Ammon's horn (tissue), 1 donor: Measurements from ENCODE around the gene LRFN5.
"Not testable (repeated sequence)": the region's sequence is repeated elsewhere in the genome, so short reads cannot be mapped to it uniquely, and the experiment has no call there.

ENCODE experiments used
- DNase-seq: peaks from one replicate; pipeline ENCODE4 v3.0.0-alpha.2; 2016; ENCODE audit warnings: low spot score

Gene LRFN5

DNA sequence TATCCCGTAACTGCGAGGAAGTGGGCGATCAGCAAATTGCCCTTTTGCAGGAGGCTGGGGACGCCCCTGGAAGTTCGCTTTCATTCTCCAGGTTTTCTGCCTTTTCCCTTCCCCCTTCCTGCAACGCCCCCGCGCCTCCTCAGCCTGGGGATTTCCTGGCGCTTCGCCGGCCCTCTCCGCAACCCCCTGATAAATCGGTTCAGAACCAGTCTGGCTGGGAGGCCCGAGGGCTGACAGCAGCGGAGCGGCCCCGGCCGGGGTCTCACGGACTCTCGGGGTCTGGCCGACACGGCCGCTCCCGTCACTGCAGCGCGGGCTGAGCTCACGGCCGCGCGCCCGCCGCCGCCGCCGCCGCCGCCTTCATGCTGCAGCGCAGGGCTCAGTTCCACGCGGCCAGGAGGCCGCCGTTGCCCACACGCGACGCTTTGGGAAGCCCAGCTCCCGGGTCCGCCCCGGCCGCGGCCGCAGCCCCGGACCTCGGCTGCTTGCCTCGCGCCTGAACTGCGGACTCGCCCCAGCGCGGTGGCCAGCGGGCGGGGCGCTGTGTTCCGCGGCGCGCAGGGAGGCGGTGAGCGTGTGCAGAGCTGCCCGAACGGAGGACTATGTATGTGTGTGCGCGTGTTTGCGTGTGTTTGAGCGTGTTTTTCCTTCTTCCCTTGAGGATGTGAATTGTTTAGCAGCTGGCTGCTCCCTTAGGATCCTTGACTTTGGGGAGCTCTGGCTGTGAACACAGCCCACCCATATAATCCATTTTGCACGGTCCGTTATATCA is at the start of gene LRFN5:
Gene LRFN5, plus strand, starts transcription at position 345 of the 772 bp plus-strand sequence.
- DNase-seq = peak; percentile 49

GRCh38 chr14:41558490-41558889 is 48.2 kb upstream of the LRFN5 start:
- no peak for DNase-seq

GRCh38 chr14:41566864-41567263 is 39.8 kb upstream of the LRFN5 start:
- DNase-seq = not testable (repeated sequence)

DNA sequence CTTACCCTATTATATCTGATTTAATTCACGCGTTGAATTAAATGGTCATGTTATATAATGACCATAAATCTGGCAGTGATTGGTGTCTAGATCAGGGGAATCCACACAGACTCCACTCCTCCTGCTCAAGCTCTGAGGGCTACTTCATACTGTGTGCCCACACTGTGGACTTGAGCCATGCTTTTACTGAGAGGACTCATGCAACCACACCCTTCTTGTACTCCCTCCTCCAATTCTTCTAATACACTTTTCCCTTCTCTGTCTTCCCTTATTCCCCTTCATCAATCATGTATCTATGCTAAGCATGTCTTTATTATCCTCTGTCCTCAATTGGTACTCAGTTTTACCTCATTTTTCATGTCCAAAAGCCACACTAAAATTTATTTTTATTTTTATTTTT is 37.7 kb upstream of the LRFN5 start:
- DNase-seq = no peak

DNA sequence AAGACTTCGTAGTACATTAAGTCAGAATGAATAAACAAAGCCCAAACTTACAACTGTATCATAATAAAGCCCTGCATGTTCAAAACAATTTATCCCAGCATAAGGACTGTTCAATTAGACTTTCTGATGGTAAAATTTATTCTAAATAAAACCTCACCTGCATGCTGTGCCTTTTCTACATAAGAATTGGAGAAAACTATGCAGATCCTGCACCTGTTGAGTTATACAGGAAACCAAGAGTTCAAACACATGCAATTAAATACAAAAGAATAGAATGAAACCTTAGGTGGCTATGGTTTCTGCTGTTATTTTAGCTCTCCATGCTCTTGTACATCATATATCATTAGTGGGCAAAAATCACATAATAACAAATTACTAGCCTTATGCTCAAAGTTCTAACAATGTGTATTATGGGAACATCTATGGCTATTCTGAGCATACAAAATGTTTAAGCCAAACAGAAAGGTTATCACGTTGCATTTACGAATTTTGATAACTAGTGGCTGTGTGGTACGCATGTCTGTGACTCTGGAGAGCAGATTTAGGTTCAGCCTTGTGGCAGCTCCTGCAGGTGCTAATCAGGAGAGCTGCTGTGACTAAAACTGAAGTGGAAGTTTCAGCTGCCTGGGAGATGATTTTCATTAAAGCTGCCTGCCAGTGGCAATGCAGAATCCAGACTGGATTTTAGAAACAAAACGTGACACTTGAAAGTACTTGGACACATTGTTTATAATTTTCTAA is 36.1 kb upstream of the LRFN5 start:
- DNase-seq = no peak

GRCh38 chr14:41586237-41586636 is 20.4 kb upstream of the LRFN5 start:
- no peak for DNase-seq

DNA sequence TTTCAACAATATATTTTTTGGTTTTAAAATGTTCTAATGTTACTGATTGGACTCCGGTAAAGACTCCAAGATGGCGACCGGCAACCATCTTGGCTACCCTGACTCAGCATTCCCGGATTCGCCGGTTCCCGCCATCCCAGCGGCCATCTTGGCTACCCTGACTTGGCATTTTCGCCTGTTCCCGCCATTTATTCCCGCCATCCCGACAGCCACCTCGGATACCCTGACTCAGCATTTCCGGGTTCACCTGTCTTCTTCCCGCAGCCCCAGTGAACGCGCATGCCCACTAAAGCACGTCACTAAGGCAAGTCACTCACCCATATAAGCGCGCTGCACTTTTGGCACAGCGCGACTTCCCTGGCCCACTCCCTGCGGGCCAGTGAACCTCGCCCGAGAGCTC is 9.0 kb upstream of the LRFN5 start:
- no peak for DNase-seq

DNA sequence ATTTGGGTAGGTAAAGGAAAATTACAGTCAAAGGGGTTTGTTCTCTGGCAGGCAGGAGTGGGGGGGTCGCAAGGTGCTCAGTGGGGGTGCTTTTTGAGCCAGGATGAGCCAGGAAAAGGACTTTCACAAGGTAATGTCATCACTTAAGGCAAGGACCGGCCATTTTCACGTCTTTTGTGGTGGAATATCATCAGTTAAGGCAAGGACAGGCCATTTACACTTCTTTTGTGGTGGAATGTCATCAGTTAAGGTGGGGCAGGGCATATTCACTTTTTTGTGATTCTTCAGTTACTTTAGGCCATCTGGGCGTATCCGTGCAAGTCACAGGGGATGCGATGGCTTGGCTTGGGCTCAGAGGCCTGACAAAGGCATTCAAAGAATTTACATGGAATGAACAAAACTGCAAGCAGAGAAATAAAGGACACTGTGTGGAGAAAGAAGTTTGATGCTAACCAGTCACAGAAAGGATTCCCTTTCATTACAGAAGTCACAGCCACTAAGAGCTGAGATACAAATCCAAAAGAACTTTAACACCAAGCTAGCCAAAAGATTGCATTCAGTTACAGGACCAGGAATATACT is 6.8 kb upstream of the LRFN5 start:
- DNase-seq = not testable (repeated sequence)

DNA sequence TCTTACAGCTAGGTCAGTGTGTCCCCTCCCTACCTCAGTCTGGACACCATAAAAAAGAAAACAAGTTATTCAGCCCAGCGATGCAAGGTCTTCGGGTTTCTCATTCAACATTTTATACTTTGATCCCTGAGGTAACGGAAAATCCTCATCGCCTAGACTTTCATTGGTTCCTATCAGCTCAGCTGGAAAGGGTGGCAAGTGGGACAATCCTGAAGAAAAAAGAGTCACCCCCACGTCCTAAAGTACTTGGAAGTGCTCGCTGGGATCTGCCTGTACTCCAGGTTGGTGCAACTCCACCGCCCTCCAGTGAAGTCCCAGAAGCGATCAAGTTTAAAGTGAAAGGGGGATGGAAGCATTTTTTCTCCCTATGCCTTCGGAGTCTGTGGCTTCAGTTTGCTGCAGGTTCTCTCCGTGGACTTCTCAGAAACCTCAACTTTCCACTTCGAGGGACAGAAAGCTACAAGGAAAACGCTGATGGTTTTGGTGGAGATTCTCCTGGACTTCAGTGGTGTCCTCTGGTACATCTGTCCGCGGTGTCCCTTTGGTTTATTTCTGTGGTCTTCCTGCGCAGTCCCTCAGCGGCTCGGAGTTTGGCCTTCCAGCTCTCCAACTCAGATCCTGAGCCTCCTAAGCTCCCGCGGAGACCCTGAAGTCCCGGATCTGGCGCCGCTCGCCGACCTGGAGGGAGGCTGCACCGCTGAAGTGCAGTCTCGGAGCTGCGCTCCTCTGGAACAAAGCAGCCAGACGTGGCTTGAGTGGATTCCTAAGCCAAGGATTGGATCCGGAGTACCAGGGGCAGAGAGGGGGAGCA is 1.8 kb upstream of the LRFN5 start:
- peak; percentile 33 for DNase-seq

DNA sequence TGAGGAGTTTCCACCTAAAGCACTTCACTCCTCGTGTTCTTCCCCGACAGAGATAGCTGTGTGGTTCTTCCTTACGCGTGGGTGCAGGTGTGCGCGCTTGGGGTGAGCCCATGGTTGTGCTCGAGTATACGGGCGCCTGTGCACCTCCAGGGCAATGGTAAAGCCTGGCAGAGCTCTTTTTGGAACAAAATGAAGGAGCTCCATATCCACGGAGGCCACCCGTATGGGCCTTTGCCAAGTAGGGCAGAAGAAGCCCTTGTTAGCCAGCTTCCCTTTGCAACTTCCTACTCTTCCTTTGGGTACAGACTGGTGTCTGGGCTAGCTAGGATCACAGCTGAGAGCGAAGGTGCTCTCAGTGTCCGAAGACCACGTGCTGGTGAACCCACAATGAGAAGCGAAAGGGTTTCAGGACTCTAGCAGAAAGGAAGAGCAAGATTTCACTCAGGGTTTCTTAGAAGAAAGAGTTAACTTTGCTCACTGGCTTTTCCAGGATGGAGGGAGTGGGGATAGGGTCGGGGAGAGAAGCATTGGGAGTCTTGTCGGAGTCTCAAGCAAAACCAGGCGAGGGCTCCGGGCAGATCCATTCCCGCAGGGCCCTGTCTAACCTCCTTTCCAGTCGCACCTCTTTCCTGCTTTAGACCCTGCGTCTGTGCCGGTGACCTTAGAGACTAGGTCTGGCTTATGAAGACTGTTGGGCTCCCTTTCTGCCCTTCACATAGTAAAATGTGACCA is 960 bp upstream of the LRFN5 start:
- DNase-seq = no peak

DNA sequence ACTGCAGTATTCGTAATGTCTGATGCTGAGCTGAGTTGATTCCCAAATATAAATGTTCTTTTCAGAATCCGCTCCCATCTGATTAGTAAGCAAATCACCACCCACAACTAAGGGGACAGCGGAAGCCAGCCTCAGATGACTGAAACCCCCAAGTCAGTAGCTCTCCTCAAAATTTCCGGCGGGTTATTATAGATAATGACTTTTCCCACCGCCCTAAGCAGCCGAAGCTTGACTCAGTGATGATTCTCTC is 469 bp upstream of the LRFN5 start:
- no peak for DNase-seq

DNA sequence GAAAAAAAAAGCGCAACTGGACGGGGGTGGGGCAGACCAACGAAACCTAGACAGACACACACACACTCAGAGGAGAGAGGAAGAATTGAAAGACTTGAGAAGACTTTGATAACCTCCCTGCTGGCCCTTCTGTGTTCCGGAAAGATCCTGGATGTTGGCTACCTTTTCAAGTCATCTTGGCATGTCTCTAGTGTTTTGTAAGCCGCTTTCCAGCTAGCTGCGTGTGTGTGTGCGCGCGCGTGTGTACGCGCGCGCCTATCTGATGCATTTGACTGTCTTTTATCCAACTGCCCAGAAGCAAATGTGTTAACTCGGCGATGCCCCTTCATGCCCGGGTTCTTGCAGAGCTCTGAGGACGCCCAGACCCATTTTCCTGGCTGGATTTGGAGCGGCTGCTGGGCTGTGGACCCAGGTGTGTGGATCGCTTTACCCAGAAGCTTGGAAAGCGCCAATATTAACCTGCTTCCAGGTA is 664 bp downstream of the LRFN5 start:
- DNase-seq = no peak

GRCh38 chr14:41607966-41608663 is 1.4 kb downstream of the LRFN5 start:
- DNase-seq = peak; percentile 31

DNA sequence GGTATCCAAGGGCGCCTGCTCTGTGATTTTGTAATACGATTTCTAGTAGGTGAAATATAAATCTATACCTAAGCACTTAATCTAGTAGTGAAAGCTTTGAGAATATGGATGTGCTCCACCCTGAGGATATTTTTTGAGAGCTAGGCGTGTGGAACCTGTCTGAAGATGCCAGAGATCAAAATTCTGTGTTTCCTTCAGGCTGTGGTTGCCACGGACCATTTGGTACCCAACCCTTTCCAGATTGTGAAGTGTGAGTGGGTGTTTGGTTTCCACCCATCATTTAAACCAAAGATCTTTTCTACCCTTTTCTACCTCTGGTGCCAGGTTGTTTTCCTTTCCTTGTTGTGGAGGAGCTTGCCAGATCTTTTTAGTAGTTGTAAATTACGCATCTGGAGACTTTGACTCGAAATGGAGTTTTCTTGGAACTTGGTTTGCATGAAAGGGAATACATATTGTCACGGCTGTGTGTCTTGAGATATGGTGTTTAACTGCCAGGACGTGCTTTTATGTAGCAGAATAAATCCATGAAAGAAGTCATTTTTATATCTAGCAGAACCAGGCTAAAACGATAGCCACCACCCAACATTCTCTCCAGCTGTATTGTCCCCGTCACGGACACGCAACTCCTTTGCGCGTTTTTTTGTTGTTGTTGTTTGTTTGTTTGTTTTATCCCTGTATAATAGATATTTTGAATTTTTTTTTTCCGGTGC is 2.2 kb downstream of the LRFN5 start:
- no peak for DNase-seq

GRCh38 chr14:41609704-41610183 is 3.1 kb downstream of the LRFN5 start:
- DNase-seq = peak; percentile 85

DNA sequence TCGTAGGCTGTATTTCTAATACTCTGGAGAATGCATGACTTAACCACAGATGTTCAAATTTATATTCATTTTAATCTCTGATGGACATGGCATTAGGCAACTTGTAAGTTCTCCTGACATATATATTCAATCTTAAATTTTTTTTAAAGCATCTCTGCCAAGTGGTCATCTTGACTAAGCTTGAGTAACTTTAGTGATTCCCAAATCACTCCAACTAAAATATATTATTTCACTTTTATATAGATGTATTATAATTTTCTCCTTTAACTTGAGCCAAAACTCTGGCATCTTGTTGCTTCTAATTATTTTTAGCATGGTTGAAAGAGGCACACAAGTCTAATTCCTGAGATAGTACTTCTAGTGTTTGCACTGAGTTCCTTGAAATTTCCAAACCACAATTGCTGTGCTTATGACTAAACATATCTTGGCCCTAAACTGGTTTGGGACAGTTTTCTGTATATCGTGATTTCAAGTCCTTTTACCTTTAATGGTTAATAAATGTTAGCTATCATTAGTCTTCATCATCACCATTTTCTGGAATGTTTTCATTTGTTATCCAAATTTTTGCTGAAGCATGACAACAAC is 8.4 kb downstream of the LRFN5 start:
- no peak for DNase-seq

DNA sequence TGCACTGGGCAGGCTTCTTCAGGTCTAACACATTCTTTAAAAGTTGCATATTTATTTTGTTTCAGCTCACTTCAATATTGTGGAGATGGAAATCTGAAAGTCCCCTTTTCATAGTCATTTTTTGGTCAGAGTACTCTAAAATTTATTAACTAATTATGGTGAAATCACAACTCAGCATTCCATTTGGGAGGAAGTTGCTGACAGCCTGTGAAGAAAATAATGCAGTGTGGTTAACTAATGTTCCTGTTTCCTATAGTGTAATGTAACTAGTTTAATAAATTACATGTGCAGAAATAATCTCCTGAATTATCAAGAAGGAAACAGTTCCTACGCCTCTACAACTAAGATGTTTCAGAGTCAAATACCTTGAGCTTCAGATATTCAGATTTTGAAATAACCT is 17.1 kb downstream of the LRFN5 start:
- no peak for DNase-seq

- no peak for DNase-seq
These were observed 23.2 kb downstream of the LRFN5 start for GRCh38 chr14:41629876-41630275.

GRCh38 chr14:41634286-41634685 is 27.6 kb downstream of the LRFN5 start:
- no peak for DNase-seq
